GM21447 (cell line): ENCODE results near the gene ULK4.

Experiments used
- ATAC-seq: cut with Tn5 transposase; IDR thresholded peaks from one replicate; pipeline ENCODE4 v1.9.1; 2021; ENCODE audit not compliant: unreplicated experiment

ULK4 gene

DNA sequence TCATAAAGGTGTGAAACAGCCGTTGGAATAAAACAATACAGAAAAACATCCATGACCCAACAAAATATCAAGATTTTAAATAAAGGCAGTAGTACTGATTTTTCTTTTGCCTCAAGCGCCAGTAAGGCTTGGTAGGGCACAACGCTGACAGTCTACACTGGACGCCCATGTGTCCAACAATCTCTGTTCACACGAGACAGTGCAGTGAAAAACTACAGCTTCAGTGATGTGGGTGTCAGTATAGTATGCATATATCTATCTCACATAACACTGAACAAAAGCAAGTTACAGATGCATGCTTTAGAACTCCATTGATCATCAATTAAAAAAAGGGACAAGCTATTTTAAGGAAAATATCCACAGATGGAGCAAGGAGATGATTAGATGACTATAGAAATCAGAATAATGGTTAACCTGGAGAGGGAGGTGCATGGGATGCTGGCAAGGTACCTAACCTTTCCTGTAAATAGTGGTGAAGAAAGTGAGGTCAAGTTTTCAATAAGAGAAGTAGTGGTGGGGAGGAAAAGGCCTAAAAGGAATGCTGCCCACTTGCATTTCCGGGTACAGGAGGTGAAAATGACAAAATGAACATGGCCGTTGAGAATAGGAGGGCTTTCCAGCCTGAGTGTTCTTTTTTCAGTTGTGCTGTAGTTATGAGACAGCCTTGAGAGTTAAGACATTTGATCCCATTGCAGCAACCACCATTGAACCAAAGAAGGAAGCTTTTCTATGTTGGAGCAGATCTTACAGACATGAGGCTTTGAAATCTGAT lies 719.9 kb downstream of the ULK4 start:
- no peak for ATAC-seq

DNA sequence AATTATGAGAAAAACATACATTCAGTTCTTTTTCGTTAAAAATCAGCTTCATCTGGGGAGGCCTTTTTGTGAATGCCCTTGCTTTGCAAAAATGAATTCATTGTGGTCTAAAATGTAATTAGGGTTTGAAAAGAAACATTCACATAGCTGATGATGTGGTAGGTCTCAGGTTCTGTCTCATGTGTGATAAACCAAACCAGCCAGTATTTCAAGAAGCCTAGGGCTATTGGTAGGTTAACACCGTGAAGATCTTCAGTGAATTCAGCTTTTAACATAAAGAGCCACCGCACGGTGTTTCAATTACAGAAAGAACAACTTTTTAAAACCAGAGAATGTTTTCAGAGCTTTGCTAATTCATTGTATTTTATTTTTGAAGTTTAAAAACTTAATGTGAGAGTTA lies 720.7 kb downstream of the ULK4 start:
- ATAC-seq, result no peak

- no peak for ATAC-seq
Measured at GRCh38 chr3:41239587-41239986, 722.3 kb downstream of the ULK4 start.

- ATAC-seq, result no peak
Measured at GRCh38 chr3:41237907-41238306, 724.0 kb downstream of the ULK4 start.

GRCh38 chr3:41236228-41236627 lies 725.7 kb downstream of the ULK4 start:
- no peak for ATAC-seq

- no peak for ATAC-seq
Measured at GRCh38 chr3:41234823-41235721, 726.8 kb downstream of the ULK4 start.

GRCh38 chr3:41224120-41224806 lies 737.6 kb downstream of the ULK4 start:
- ATAC-seq, result no peak

DNA sequence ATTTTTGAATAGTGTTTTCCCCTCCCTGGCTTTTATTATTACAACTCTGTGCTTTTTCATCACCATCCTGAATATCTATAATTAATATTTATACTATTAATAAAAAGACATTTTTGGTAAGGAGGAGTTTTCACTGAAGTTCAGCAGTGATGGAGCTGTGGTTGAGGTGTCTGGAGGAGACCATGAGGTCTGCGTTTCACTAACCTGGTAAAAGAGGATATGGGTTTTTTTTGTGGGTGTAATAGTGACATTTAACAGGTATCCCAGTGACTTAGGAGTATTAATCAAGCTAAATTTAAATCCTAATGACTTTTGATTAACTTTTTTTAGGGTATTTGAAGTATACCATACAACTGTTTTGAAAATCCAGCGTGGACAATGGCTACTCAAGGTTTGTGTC lies 738.2 kb downstream of the ULK4 start:
- ATAC-seq, result no peak

- no peak for ATAC-seq
Measured at GRCh38 chr3:41223078-41223477, 738.8 kb downstream of the ULK4 start.

GRCh38 chr3:41222501-41222900 lies 739.4 kb downstream of the ULK4 start:
- no peak for ATAC-seq

GRCh38 chr3:41222012-41222411 lies 739.9 kb downstream of the ULK4 start:
- no peak for ATAC-seq

DNA sequence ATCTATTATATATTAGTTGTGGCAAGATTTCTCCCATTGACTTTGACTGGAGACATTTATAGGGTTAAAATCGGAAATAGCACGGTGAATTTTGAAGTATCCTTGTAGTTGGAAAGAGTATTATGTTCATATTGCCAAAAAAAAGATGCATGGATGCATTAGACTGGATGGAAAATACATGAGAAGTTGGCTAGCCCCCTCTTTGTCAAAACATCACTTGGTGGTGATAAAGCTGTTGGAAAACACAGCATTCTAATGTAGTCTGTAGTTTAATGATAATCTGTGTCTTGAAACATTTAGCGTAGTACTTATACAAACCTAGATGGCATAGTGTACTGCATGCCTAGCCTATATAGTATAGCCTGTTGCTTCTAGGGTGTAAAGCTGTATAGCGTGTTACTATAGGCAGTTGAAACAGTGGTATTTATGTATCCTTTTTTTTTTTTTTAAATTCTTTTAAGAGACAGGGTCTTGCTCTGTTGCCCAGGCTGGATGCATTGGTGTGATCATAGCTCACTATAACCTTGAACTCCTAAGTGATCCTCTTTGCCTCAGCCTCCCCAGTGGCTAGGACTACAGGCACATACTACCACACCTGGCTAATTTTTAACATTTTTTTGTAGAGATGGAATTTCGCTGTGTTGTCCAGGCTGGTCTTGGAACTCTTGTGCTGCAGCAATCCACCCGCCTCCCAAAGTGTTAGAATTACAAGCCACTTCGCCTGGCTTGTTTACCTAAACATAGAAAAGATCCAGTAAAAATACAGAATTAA lies 740.8 kb downstream of the ULK4 start:
- ATAC-seq, result no peak

GRCh38 chr3:41219424-41219823 lies 742.5 kb downstream of the ULK4 start:
- no peak for ATAC-seq

DNA sequence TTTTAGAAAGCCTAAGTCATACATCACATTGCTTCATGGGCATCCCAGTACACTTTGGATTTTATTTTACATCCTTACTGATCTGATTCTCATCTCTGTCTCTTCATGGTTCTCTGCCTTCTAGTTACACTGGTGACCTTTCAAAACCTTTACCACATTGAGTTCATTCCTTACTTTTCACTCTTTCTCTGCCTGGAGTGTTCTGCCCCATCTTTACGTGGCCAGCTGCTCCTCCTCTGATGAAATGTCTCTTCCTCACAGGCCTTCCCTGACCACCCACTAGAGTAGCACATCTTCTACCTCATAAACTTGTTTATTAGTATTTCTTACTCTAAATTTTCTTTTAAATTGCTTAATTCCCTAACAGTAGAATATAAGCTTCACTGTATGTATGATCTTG lies 744.9 kb downstream of the ULK4 start:
- no peak for ATAC-seq

GRCh38 chr3:41216422-41216821 lies 745.5 kb downstream of the ULK4 start:
- ATAC-seq, result no peak

- no peak for ATAC-seq
Measured at GRCh38 chr3:41213588-41213987, 748.3 kb downstream of the ULK4 start.

GRCh38 chr3:41212088-41212487 lies 749.8 kb downstream of the ULK4 start:
- ATAC-seq, result no peak

GRCh38 chr3:41210966-41211365 lies 750.9 kb downstream of the ULK4 start:
- no peak for ATAC-seq

- no peak for ATAC-seq
Measured at GRCh38 chr3:41209646-41210045, 752.3 kb downstream of the ULK4 start.

DNA sequence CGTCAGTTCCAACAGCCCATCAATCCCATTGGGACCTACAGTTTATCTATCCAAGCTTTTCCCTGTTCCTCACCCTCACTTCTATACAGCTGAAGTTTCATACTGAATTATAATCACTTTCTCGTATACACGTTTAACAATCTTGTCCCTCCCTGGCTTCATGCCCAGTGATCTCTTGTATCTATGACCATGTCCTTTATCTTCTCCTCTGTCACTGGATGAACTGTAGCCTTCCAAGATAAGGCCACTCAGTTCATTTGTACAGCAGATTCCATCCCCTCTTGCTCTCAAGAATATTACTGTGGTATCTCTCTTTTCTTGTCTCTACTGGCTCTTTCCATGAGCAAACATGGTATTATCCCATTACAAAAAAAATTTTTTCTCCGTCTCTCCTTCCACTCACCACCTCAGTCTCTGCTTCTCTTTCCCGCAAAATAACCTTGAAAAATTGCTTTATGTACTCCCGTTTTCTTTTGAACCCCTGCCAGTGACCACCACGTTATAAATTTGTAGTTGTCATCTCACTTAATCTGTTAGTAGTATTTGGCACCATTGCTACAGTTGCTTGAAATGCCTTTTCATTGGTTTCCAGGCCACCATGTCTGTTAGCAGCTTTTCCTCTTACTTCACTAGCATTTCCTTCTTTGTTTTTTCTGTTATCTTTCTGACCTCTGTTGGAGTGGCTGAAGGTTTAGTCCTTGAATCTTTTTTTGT lies 753.2 kb downstream of the ULK4 start:
- ATAC-seq, result no peak
